Measurements from ENCODE around the gene ZNF324.
"Not testable (repeated sequence)": the region's sequence is repeated elsewhere in the genome, so short reads cannot be mapped to it uniquely, and the experiment has no call there.

The ZNF324 gene

GRCh38 chr19:58497634-58498170 is 30.8 kb downstream of the ZNF324 start:
- DNase-seq (ENCODE audit: low read depth in 1 of 2, low spot score in 1 of 2), result no peak

GRCh38 chr19:58498316-58499020 is 31.6 kb downstream of the ZNF324 start:
- no peak for TF ChIP-seq JUND (IDR thresholded peaks at IDR 0.05; ENCODE audit: low read depth)
- in situ Hi-C loops (cut with HindIII; ENCODE audit: low pct_unique_long_range_greater_than_20kb, low sequenced_read_pairs), result no loop called here
- no peak for DNase-seq (ENCODE audit: low read depth in 1 of 2, low spot score in 1 of 2)

More at GRCh38 chr19:58497634-58498170, 30.8 kb downstream of the ZNF324 start:
- in situ Hi-C loops (cut with HindIII; ENCODE audit: low pct_unique_long_range_greater_than_20kb, low sequenced_read_pairs), result no loop called here
- no peak for TF ChIP-seq JUND (IDR thresholded peaks at IDR 0.05; ENCODE audit: low read depth)

DNA sequence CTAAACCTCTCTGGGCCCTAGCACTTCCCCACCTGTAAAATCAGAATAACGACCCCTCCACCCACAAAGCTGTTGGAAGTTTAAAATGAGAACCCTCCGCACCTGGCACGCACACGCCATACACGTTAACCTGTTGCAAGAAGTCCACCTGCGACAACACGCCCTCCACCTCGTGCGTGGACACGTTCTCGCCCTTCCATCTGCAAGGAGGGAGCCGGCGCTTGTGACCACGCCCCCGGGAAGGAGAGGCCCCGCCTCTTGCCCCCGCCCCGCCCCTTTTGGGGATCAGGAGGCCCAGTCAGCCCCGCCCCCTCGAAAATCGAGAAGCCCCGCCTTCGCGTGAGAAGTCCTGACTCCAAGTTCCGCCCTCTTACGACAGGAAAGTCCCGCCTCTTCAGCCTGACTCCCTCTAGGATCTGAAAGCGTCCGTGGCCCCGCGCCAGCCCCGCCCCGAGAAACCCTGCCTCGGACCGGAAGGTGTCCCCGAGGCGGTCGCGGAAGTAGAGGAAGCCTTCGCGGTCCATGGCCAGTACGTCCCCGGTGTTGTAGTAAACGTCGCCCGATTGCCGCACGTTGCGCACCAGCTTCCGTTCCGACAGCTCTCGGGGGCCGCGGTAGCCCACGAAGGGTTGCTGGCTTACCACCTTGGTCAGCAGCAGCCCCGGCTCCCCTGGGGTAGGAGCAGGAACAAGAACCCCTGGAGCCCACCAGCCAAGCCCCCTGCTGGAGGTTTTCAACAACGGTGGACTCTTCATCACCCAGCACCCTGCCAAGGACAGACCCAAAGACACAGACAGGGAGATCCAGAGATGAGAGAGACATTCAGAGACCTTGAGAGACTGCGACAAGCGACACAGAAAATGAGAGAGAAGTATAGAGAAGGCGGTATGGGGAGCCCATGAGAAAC is 32.4 kb downstream of the ZNF324 start:
- no peak for TF ChIP-seq JUND (IDR thresholded peaks at IDR 0.05; ENCODE audit: low read depth)
- in situ Hi-C loops (cut with HindIII; ENCODE audit: low pct_unique_long_range_greater_than_20kb, low sequenced_read_pairs), result no loop called here
- DNase-seq (ENCODE audit: low read depth in 1 of 2, low spot score in 1 of 2), result peak; percentile 84 to 98

- DNase-seq (ENCODE audit: low read depth in 1 of 2, low spot score in 1 of 2), result no peak
- TF ChIP-seq JUND (IDR thresholded peaks at IDR 0.05; ENCODE audit: low read depth), result no peak
- in situ Hi-C loops (cut with HindIII; ENCODE audit: low pct_unique_long_range_greater_than_20kb, low sequenced_read_pairs), result no loop called here
These were observed 33.4 kb downstream of the ZNF324 start for GRCh38 chr19:58500242-58500641.

DNA sequence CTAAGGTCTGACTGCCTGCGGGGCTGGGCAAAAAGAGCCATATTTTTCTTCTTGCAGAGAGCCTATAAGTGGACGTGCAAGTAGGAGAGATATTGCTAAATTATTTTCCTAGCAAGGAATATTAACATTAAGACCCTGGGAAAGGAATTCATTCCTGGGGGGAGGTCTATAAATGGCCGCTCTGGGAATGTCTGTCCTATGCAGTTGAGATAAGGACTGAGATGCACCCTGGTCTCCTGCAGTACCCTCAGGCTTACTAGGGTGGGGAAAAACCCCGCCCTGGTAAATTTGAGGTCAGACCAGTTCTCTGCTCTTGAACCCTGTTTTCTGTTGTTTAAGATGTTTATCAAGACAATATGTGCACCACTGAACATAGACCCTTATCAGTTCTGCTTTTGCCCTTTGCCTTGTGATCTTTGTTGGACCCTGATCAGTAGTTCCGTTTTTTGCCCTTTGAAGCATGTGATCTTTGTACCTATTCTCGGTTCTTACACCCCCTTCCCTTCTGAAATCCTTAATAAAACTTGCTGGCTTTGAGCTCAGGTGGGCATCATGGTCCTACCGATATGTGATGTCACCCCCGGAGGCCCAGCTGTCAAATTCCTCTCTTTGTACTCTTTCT is 40.8 kb downstream of the ZNF324 start:
- DNase-seq (ENCODE audit: low read depth in 1 of 2, low spot score in 1 of 2); in situ Hi-C loops (cut with HindIII; ENCODE audit: low pct_unique_long_range_greater_than_20kb, low sequenced_read_pairs): not testable (repeated sequence)

DNA sequence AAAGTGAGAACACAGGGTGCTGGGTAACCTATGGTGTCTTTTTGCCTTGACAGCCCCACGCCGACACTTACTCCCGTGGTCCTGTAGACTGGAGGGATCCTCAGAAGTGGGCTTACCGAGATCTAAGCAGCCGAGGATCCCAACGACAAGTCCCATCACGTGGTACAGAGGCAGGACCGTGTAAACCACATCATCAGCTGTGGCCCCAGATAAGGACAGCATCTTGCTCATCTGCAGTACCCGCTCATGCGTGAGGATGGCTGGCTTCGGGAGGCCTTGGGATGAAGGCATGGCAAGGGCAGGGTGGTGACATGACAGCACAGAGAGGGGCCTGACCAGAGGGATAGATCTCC is 42.8 kb downstream of the ZNF324 start:
- no peak for TF ChIP-seq JUND (IDR thresholded peaks at IDR 0.05; ENCODE audit: low read depth)
- DNase-seq (ENCODE audit: low read depth in 1 of 2, low spot score in 1 of 2), result no peak

GRCh38 chr19:58510084-58510862 is 43.4 kb downstream of the ZNF324 start:
- no peak for TF ChIP-seq JUND (IDR thresholded peaks at IDR 0.05; ENCODE audit: low read depth)
- in situ Hi-C loops (cut with HindIII; ENCODE audit: low pct_unique_long_range_greater_than_20kb, low sequenced_read_pairs), result no loop called here
- no peak for DNase-seq (ENCODE audit: low read depth in 1 of 2, low spot score in 1 of 2)

More for the DNA sequence above, 42.8 kb downstream of the ZNF324 start:
- in situ Hi-C loops (cut with HindIII; ENCODE audit: low pct_unique_long_range_greater_than_20kb, low sequenced_read_pairs), result no loop called here

GRCh38 chr19:58511353-58512208 is 44.7 kb downstream of the ZNF324 start, which contains the start of gene SLC27A5:
SLC27A5 (minus strand) TSS chr19:58511992; CDS start chr19:58511955, 37 bp downstream.
- in situ Hi-C loops (cut with HindIII; ENCODE audit: low pct_unique_long_range_greater_than_20kb, low sequenced_read_pairs), result no loop called here
- no peak for TF ChIP-seq JUND (IDR thresholded peaks at IDR 0.05; ENCODE audit: low read depth)
- no peak for DNase-seq (ENCODE audit: low read depth in 1 of 2, low spot score in 1 of 2)

DNA sequence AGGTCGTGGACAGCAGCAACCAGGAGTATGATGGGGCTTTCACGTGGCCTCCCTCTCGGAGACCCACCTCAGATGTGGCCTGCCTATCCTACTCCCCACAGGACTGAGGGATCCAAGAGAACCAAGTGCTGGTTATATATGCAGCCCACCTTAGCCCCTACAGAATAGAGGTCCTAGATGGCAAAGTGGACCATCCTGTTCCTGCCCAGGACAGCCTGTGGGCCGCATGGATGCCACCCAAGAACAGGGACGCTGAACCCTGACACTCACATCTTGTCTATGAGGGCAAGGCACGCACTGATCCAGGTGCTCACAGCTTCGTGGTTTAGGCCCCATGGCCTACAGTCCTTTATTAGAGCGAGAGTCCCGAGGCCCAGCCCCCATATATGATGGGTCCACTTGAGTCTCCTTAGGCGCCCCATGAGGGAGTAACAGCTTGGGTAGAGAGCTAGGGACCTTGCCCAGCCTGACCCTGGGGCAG is 46.4 kb downstream of the ZNF324 start:
- in situ Hi-C loops (cut with HindIII; ENCODE audit: low pct_unique_long_range_greater_than_20kb, low sequenced_read_pairs), result no loop called here
- TF ChIP-seq JUND (IDR thresholded peaks at IDR 0.05; ENCODE audit: low read depth), result no peak
- DNase-seq (ENCODE audit: low read depth in 1 of 2, low spot score in 1 of 2), result no peak

GRCh38 chr19:58513694-58514563 is 47.0 kb downstream of the ZNF324 start:
- TF ChIP-seq JUND (IDR thresholded peaks at IDR 0.05; ENCODE audit: low read depth), result no peak
- peak; percentile 74 to 95 for DNase-seq (ENCODE audit: low read depth in 1 of 2, low spot score in 1 of 2)
- in situ Hi-C loops (cut with HindIII; ENCODE audit: low pct_unique_long_range_greater_than_20kb, low sequenced_read_pairs), result no loop called here

Data from T47D (cell line).